Ovary (tissue), 3 donors: ENCODE measurements around the gene CC2D2A.

Source experiments
- POLR2A ChIP-seq: fragments of 450-650 bp; IDR thresholded peaks from one replicate; pipeline ENCODE4 v1.6.1; 2017; ENCODE audit warnings: antibody characterized with exemption, mild to moderate bottlenecking, moderate library complexity
- TF ChIP-seq, protein P1 (sequence below), 3 donors: fragments of 450-650 bp in 2 of 3; fragments of 200-600 bp in 1 of 3; IDR thresholded peaks; one replicate each; pipeline versions ENCODE4 v1.5.1 to v1.8.0; 2016 to 2022; ENCODE audit warnings: antibody characterized with exemption in 3 of 3, mild to moderate bottlenecking in 1 of 3
- donor health status: DM: no; HTN: no; CAD: no.

DNA sequence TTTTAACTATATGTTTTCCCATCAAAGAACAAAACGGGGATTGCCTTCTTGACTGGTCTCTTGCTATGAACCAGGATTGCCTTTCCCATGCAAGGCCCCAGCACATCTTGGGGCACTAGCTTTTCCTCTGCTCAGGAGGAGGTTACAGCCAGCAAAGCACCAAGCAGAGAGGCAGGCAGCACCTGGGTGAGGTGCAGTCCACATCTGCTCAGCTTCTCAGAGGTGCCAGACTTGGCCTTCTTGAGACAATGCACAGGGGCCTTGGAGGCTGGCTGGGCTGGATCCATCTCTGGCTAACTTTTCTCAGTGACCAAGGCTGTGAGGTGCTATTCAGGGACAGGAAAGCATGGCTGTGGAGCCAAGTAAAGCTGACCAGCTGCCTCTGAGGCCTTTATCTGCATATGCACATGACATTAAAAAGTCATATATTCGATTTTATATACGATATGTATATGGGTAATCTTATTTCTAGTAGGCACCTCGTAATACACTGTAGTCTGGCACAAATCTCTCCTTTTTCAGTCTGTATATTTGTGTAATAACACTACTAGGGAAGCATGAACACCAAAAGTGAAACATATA lies 86.9 kb downstream of the CC2D2A start:
- TF ChIP-seq POLR2A, result no peak
- TF ChIP-seq, protein P1, sequence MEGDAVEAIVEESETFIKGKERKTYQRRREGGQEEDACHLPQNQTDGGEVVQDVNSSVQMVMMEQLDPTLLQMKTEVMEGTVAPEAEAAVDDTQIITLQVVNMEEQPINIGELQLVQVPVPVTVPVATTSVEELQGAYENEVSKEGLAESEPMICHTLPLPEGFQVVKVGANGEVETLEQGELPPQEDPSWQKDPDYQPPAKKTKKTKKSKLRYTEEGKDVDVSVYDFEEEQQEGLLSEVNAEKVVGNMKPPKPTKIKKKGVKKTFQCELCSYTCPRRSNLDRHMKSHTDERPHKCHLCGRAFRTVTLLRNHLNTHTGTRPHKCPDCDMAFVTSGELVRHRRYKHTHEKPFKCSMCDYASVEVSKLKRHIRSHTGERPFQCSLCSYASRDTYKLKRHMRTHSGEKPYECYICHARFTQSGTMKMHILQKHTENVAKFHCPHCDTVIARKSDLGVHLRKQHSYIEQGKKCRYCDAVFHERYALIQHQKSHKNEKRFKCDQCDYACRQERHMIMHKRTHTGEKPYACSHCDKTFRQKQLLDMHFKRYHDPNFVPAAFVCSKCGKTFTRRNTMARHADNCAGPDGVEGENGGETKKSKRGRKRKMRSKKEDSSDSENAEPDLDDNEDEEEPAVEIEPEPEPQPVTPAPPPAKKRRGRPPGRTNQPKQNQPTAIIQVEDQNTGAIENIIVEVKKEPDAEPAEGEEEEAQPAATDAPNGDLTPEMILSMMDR (IDR thresholded peaks at IDR 0.05), result no peak
